Measurements from ENCODE around the gene ARHGAP4.

- TF ChIP-seq CTCF (IDR thresholded peaks at IDR 0.05): peak; percentile 88 to 99 (median 92)
- TF ChIP-seq POLR2A (IDR thresholded peaks at IDR 0.05): no peak
Measured at GRCh38 chrX:153953342-153953830, 27.3 kb upstream of the ARHGAP4 start.

Measured in Peyer's patch (tissue), 4 donors.